GM12891 (cell line): ENCODE measurements around the gene ZNF786.
"Not testable (repeated sequence)": the region's sequence is repeated elsewhere in the genome, so short reads cannot be mapped to it uniquely, and the experiment has no call there.

ENCODE experiments used
- DNase-seq: peaks from one replicate; pipeline ENCODE4 v3.0.0; 2011; ENCODE audit warnings: low spot score; ENCODE audit not compliant: insufficient read length
- FAIRE-seq: peaks from 2 replicates; lab custom pipeline; 2011; peaks lifted over from hg19 to GRCh38; lab: Jason Lieb, UNC
- PAX5 ChIP-seq: IDR thresholded peaks from 2 replicates; pipeline ENCODE4 v1.6.1; 2011; ENCODE audit warnings: low read length, moderate library complexity, mild to moderate bottlenecking; ENCODE audit not compliant: insufficient read depth, severe bottlenecking
- POLR2A ChIP-seq: IDR thresholded peaks from 2 replicates; pipeline ENCODE4 v1.6.1; 2011; ENCODE audit warnings: low read depth, low read length, control low read depth
- POLR2AphosphoS5 ChIP-seq: IDR thresholded peaks from 2 replicates; pipeline ENCODE4 v1.6.1; 2011; ENCODE audit warnings: low read depth, low read length, control low read depth
- POU2F2 ChIP-seq: IDR thresholded peaks from 2 replicates; pipeline ENCODE4 v1.6.1; 2011; ENCODE audit warnings: low read depth, mild to moderate bottlenecking, control low read depth, low read length, moderate library complexity
- SPI1 ChIP-seq: IDR thresholded peaks from 2 replicates; pipeline ENCODE4 v1.6.1; 2011; ENCODE audit warnings: low read depth, low read length, control low read depth
- TAF1 ChIP-seq: IDR thresholded peaks from 2 replicates; pipeline ENCODE4 v1.6.1; 2011; ENCODE audit warnings: low read depth, low read length, control low read depth

The ZNF786 gene

GRCh38 chr7:149070372-149071125 lies 20.0 kb downstream of the ZNF786 start:
- DNase-seq (no peak), FAIRE-seq (no peak)
- TF ChIP-seq POLR2A (no peak), POU2F2 (no peak), SPI1 (no peak), TAF1 (no peak), POLR2AphosphoS5 (no peak), PAX5 (no peak)

GRCh38 chr7:149067869-149068268 lies 22.6 kb downstream of the ZNF786 start:
- TF ChIP-seq POLR2AphosphoS5 (no peak), TAF1 (no peak), POU2F2 (no peak), POLR2A (no peak), SPI1 (no peak), PAX5 (no peak)
- FAIRE-seq (no peak), DNase-seq (no peak)

GRCh38 chr7:149063476-149063875 lies 27.0 kb downstream of the ZNF786 start:
- DNase-seq = no peak
- no peak for TF ChIP-seq PAX5
- TF ChIP-seq SPI1 = peak; percentile 71
- peak; percentile 20 for FAIRE-seq

- DNase-seq, FAIRE-seq: not testable (repeated sequence)
Observed at GRCh38 chr7:149062217-149062899, 28.2 kb downstream of the ZNF786 start.

- TF ChIP-seq PAX5 (no peak), POLR2AphosphoS5 (no peak), TAF1 (no peak), SPI1 (no peak), POLR2A (no peak), POU2F2 (no peak)
- DNase-seq (no peak), FAIRE-seq (no peak)
Observed at GRCh38 chr7:149060156-149060555, 30.4 kb downstream of the ZNF786 start.

GRCh38 chr7:149053885-149054284 lies 36.6 kb downstream of the ZNF786 start:
- DNase-seq (no peak), FAIRE-seq (no peak)
- TF ChIP-seq POLR2AphosphoS5 (no peak), POLR2A (no peak), SPI1 (no peak), TAF1 (no peak), PAX5 (no peak), POU2F2 (no peak)

GRCh38 chr7:149053384-149053783 lies 37.1 kb downstream of the ZNF786 start:
- FAIRE-seq = no peak

GRCh38 chr7:149050941-149051340 lies 39.6 kb downstream of the ZNF786 start:
- FAIRE-seq (no peak), DNase-seq (no peak)
- TF ChIP-seq POU2F2 (no peak), POLR2A (no peak), POLR2AphosphoS5 (no peak), PAX5 (no peak), SPI1 (no peak), TAF1 (no peak)

More at GRCh38 chr7:149053384-149053783, 37.1 kb downstream of the ZNF786 start:
- no peak for DNase-seq
- TF ChIP-seq POLR2AphosphoS5 = no peak
- TF ChIP-seq POLR2A = no peak
- no peak for TF ChIP-seq POU2F2
- TF ChIP-seq TAF1 = no peak
- no peak for TF ChIP-seq PAX5
- no peak for TF ChIP-seq SPI1

GRCh38 chr7:149048805-149049204 lies 41.7 kb downstream of the ZNF786 start:
- TF ChIP-seq SPI1 = no peak

GRCh38 chr7:149046416-149046815 lies 44.1 kb downstream of the ZNF786 start:
- no peak for FAIRE-seq
- DNase-seq = no peak

More at GRCh38 chr7:149048805-149049204, 41.7 kb downstream of the ZNF786 start:
- DNase-seq (no peak), FAIRE-seq (no peak)

More at GRCh38 chr7:149046416-149046815, 44.1 kb downstream of the ZNF786 start:
- TF ChIP-seq TAF1 (no peak), POLR2AphosphoS5 (no peak), POU2F2 (no peak), POLR2A (no peak), SPI1 (no peak), PAX5 (no peak)
